Measurements from ENCODE around the gene MRPL39.

MRPL39 gene

GRCh38 chr21:25582164-25582790 lies 25.0 kb downstream of the MRPL39 start:
- TF ChIP-seq ZBTB7A (IDR thresholded peaks at IDR 0.05; ENCODE audit: low read depth): no peak
- TF ChIP-seq RAD21 (IDR thresholded peaks at IDR 0.05; ENCODE audit: low read depth): no peak
- TF ChIP-seq CEBPB (IDR thresholded peaks at IDR 0.05): no peak
- TF ChIP-seq EP300 (IDR thresholded peaks at IDR 0.05; ENCODE audit: borderline replicate concordance): no peak
- no peak for TF ChIP-seq TEAD4 (IDR thresholded peaks at IDR 0.05)
- no peak for TF ChIP-seq FOXM1 (IDR thresholded peaks at IDR 0.05; ENCODE audit: borderline replicate concordance, low read depth)
- no peak for TF ChIP-seq NFIC (IDR thresholded peaks at IDR 0.05)
- TF ChIP-seq REST (IDR thresholded peaks at IDR 0.05; ENCODE audit: low read depth): no peak
- TF ChIP-seq TAF1 (IDR thresholded peaks at IDR 0.05; ENCODE audit: low read depth): no peak
- no peak for TF ChIP-seq EGR1 (IDR thresholded peaks at IDR 0.05)
- TF ChIP-seq YY1 (IDR thresholded peaks at IDR 0.05; ENCODE audit: low read depth): no peak
- TF ChIP-seq TCF12 (IDR thresholded peaks at IDR 0.05; ENCODE audit: low read depth): no peak
- TF ChIP-seq MAX (IDR thresholded peaks at IDR 0.05): no peak
- TF ChIP-seq CREB1 (IDR thresholded peaks at IDR 0.05; ENCODE audit: low read depth): no peak
- TF ChIP-seq USF1 (IDR thresholded peaks at IDR 0.05): no peak

- TF ChIP-seq TAF1 (IDR thresholded peaks at IDR 0.05; ENCODE audit: low read depth) (no peak), ZBTB7A (IDR thresholded peaks at IDR 0.05; ENCODE audit: low read depth) (no peak), RAD21 (IDR thresholded peaks at IDR 0.05; ENCODE audit: low read depth) (no peak), REST (IDR thresholded peaks at IDR 0.05; ENCODE audit: low read depth) (no peak), NFIC (IDR thresholded peaks at IDR 0.05) (no peak)
Measured at GRCh38 chr21:25581582-25581981, 25.7 kb downstream of the MRPL39 start.

GRCh38 chr21:25580912-25581260 lies 26.4 kb downstream of the MRPL39 start:
- TF ChIP-seq EP300 (IDR thresholded peaks at IDR 0.05; ENCODE audit: borderline replicate concordance): no peak
- no peak for TF ChIP-seq REST (IDR thresholded peaks at IDR 0.05; ENCODE audit: low read depth)
- no peak for TF ChIP-seq CREB1 (IDR thresholded peaks at IDR 0.05; ENCODE audit: low read depth)
- no peak for TF ChIP-seq TAF1 (IDR thresholded peaks at IDR 0.05; ENCODE audit: low read depth)
- no peak for TF ChIP-seq EGR1 (IDR thresholded peaks at IDR 0.05)
- no peak for TF ChIP-seq YY1 (IDR thresholded peaks at IDR 0.05; ENCODE audit: low read depth)
- no peak for TF ChIP-seq RAD21 (IDR thresholded peaks at IDR 0.05; ENCODE audit: low read depth)
- no peak for TF ChIP-seq NFIC (IDR thresholded peaks at IDR 0.05)

GRCh38 chr21:25579226-25580013 lies 27.9 kb downstream of the MRPL39 start:
- TF ChIP-seq MAX (IDR thresholded peaks at IDR 0.05): no peak
- TF ChIP-seq NFIC (IDR thresholded peaks at IDR 0.05): no peak
- TF ChIP-seq CEBPB (IDR thresholded peaks at IDR 0.05): no peak
- no peak for TF ChIP-seq EGR1 (IDR thresholded peaks at IDR 0.05)
- no peak for TF ChIP-seq FOXM1 (IDR thresholded peaks at IDR 0.05; ENCODE audit: borderline replicate concordance, low read depth)
- no peak for TF ChIP-seq CREB1 (IDR thresholded peaks at IDR 0.05; ENCODE audit: low read depth)
- TF ChIP-seq YY1 (IDR thresholded peaks at IDR 0.05; ENCODE audit: low read depth): no peak
- no peak for TF ChIP-seq REST (IDR thresholded peaks at IDR 0.05; ENCODE audit: low read depth)
- no peak for TF ChIP-seq TAF1 (IDR thresholded peaks at IDR 0.05; ENCODE audit: low read depth)
- no peak for TF ChIP-seq TEAD4 (IDR thresholded peaks at IDR 0.05)

Data from Ishikawa (cell line).